Measurements from ENCODE around the gene PLCH1.

The PLCH1 gene

DNA sequence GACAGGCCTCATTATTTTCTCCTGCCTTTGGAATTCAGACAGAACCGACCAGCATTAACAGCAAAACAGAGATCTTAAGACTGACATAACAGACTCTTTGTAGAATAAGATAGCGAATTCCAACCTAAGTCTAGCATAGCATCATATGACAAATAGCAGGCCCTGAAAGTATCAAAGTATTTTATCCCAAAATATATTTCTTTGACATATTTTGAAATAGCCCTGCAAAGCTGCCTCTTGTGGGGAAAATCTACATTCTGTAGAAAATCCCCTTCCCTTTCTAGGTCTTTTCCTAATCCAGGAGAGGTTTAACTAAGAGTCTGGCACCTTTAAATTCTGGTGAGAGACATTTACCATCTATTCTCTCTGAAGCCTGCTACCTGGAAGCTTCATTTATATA lies 417.0 kb downstream of the PLCH1 start:
- DNase-seq: no peak

DNA sequence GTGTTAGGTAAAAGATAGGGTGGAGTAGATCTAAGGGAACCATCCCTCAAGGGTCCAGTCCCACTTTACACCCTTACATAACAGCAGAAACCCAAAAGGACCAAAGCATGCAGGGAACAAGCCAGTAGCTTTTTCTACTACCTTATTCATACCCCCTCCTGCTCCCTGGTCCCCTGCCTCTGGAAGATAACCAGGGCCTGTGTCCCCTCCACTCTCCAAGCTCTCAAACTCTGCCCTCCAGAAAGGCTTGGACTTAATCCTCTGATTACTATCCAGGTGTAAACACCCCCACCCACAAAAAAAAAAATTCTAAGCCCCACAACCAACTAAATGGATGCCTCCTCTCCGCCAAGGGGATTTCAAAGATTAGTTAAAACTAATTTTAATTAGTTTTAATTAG lies 417.4 kb downstream of the PLCH1 start:
- no peak for DNase-seq

DNA sequence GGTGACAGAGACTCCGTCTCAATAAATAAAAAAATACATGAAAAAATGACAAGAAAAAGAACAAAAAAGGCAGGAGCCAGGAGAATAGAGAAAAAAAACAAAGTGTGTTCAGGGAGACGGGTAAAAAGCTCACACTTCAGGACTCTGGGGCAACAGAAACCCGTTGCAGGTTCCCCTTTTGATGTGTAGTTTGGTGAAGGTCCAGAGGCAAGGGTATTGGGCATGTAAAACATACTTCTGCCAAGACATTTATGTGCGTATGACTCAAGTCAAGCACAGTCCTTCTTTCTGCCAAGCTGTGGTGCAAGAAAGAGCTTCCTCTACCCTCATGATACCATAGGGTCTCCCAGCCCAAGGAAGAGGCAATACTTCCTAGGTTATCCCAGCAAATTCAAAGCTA lies 418.0 kb downstream of the PLCH1 start:
- DNase-seq: no peak

GRCh38 chr3:155326244-155326643 lies 418.6 kb downstream of the PLCH1 start:
- DNase-seq: no peak
